Body of pancreas (tissue), 4 donors: ENCODE results near the gene FBXO28.

Experiments used
- POLR2A ChIP-seq, 3 donors: fragments of 450-650 bp; IDR thresholded peaks; one replicate each; pipeline ENCODE4 v1.6.1; 2016; ENCODE audit warnings: antibody characterized with exemption in 3 of 3, mild to moderate bottlenecking in 2 of 3
- TF ChIP-seq, protein P1 (sequence below), 7 experiments: fragments of 450-650 bp in 4 of 7; fragments of 200-600 bp in 3 of 7; sonication (generic) in 3 of 7; IDR thresholded peaks; one replicate each; pipeline ENCODE4 v1.5.1; 2016 to 2019; ENCODE audit warnings: antibody characterized with exemption in 7 of 7

- TF ChIP-seq, protein P1, sequence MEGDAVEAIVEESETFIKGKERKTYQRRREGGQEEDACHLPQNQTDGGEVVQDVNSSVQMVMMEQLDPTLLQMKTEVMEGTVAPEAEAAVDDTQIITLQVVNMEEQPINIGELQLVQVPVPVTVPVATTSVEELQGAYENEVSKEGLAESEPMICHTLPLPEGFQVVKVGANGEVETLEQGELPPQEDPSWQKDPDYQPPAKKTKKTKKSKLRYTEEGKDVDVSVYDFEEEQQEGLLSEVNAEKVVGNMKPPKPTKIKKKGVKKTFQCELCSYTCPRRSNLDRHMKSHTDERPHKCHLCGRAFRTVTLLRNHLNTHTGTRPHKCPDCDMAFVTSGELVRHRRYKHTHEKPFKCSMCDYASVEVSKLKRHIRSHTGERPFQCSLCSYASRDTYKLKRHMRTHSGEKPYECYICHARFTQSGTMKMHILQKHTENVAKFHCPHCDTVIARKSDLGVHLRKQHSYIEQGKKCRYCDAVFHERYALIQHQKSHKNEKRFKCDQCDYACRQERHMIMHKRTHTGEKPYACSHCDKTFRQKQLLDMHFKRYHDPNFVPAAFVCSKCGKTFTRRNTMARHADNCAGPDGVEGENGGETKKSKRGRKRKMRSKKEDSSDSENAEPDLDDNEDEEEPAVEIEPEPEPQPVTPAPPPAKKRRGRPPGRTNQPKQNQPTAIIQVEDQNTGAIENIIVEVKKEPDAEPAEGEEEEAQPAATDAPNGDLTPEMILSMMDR (IDR thresholded peaks at IDR 0.05) = no peak
- no peak for TF ChIP-seq POLR2A (IDR thresholded peaks at IDR 0.05)
Measured at GRCh38 chr1:224082146-224082545, 31.8 kb upstream of the FBXO28 start.
